Activated CD4-positive, alpha-beta T cell treated with anti-CD3 and anti-CD28 coated beads, Interleukin-2, amount 50 U/mL, for 4 hours (primary cell): ENCODE results near the gene ATP10A.
A peak's percentile ranks its signal among the peaks of the same experiment; 100 is the strongest.

Source experiments
- DNase-seq, 2 experiments: peaks; one replicate each; pipeline ENCODE4 v3.0.0-alpha.2; 2020

Gene ATP10A

GRCh38 chr15:25863111-25863967 lies at the start of gene ATP10A:
Gene ATP10A (minus strand): TSS chr15:25863327. CDS start chr15:25863096, 231 bp downstream.
- DNase-seq, result peak; percentile 40 to 48

- DNase-seq, result no peak
Measured at GRCh38 chr15:25912035-25912434, 48.9 kb upstream of the ATP10A start.

- DNase-seq, result no peak
Measured at GRCh38 chr15:25910832-25911231, 47.7 kb upstream of the ATP10A start.

- no peak for DNase-seq
Measured at GRCh38 chr15:25909806-25910205, 46.7 kb upstream of the ATP10A start.

GRCh38 chr15:25909325-25909724 lies 46.2 kb upstream of the ATP10A start:
- no peak for DNase-seq

- no peak for DNase-seq
Measured at GRCh38 chr15:25905140-25905539, 42.0 kb upstream of the ATP10A start.

- no peak for DNase-seq
Measured at GRCh38 chr15:25903024-25903581, 40.0 kb upstream of the ATP10A start.

GRCh38 chr15:25901811-25902605 lies 38.9 kb upstream of the ATP10A start:
- DNase-seq, result no peak

GRCh38 chr15:25900901-25901300 lies 37.8 kb upstream of the ATP10A start:
- no peak for DNase-seq

GRCh38 chr15:25900431-25900830 lies 37.3 kb upstream of the ATP10A start:
- no peak for DNase-seq

GRCh38 chr15:25899870-25900269 lies 36.7 kb upstream of the ATP10A start:
- DNase-seq, result no peak

GRCh38 chr15:25897658-25898057 lies 34.5 kb upstream of the ATP10A start:
- DNase-seq, result no peak

- no peak for DNase-seq
Measured at GRCh38 chr15:25894371-25894902, 31.3 kb upstream of the ATP10A start.

GRCh38 chr15:25893596-25893995 lies 30.5 kb upstream of the ATP10A start:
- DNase-seq, result no peak

GRCh38 chr15:25892126-25892525 lies 29.0 kb upstream of the ATP10A start:
- DNase-seq, result no peak

- no peak for DNase-seq
Measured at GRCh38 chr15:25891081-25891480, 28.0 kb upstream of the ATP10A start.

- DNase-seq, result no peak
Measured at GRCh38 chr15:25890529-25890928, 27.4 kb upstream of the ATP10A start.

GRCh38 chr15:25887870-25888269 lies 24.7 kb upstream of the ATP10A start:
- no peak for DNase-seq

- no peak for DNase-seq
Measured at GRCh38 chr15:25886498-25887140, 23.5 kb upstream of the ATP10A start.

GRCh38 chr15:25884370-25884769 lies 21.2 kb upstream of the ATP10A start:
- DNase-seq, result no peak

GRCh38 chr15:25883463-25884259 lies 20.5 kb upstream of the ATP10A start:
- no peak for DNase-seq

GRCh38 chr15:25882466-25882865 lies 19.3 kb upstream of the ATP10A start:
- DNase-seq, result no peak
